ENCODE measurements around the gene ZNF622.

The ZNF622 gene

DNA sequence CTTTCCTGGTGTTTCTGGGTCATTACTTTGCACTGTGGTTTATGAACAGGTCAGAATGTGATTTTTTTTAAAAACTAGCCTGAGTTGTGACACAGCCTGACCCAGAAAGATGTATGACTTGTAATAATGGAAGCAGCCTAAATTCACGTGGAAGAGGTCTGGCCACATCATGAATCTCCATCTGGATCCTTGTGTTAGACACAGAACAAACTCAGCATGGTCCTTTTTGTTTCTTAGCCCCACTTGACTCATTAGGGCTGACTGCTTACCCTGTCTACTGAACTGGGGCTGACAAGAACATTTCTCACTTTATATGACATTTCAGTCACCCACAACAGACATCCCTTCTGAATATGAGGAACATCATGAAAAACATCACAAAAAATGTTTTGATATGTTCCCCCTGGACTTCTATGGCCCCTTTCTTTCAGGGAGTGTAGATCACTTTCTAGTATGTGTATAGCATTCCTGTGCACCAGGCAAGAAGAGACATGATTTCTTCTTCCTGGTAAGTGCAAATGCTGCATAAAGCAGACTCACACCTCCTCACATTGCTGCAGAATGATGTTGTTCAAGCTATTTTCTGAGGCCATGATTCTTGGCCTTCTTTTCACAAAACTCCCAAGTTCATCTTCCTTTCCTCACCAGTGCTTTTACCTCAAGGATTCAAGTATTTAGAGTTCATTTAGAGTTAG is 52.3 kb downstream of the ZNF622 start:
- TF ChIP-seq, protein P1, sequence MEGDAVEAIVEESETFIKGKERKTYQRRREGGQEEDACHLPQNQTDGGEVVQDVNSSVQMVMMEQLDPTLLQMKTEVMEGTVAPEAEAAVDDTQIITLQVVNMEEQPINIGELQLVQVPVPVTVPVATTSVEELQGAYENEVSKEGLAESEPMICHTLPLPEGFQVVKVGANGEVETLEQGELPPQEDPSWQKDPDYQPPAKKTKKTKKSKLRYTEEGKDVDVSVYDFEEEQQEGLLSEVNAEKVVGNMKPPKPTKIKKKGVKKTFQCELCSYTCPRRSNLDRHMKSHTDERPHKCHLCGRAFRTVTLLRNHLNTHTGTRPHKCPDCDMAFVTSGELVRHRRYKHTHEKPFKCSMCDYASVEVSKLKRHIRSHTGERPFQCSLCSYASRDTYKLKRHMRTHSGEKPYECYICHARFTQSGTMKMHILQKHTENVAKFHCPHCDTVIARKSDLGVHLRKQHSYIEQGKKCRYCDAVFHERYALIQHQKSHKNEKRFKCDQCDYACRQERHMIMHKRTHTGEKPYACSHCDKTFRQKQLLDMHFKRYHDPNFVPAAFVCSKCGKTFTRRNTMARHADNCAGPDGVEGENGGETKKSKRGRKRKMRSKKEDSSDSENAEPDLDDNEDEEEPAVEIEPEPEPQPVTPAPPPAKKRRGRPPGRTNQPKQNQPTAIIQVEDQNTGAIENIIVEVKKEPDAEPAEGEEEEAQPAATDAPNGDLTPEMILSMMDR (IDR thresholded peaks at IDR 0.05; ENCODE audit: borderline replicate concordance, insufficient read depth, low read depth, low read length): no peak

DNA sequence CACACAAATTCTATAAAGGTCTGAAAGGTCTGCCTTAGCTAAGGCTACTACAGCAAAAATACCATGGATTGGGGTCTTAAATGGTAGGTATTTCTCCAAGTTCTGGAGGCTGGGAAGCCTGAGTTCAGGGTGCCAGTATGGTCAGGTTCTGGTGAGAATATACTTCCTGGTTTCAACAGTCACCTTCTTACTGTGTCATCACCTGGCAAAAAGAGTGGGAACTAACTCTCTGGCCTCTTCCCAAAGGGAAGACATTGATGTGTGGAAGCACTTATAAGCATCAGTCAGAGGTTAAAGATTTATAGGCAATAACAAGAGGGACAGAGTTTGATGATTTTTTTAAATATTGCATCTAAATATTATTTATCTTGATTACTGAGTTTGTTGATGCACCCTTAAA is 53.0 kb downstream of the ZNF622 start:
- no peak overlapping the region for H3K4me3 ChIP-seq (ENCODE audit: low read depth, low read length)
- TF ChIP-seq, protein P1 (IDR thresholded peaks at IDR 0.05; ENCODE audit: borderline replicate concordance, insufficient read depth, low read depth, low read length): no peak

More for the DNA sequence above, 52.3 kb downstream of the ZNF622 start:
- H3K4me3 ChIP-seq (ENCODE audit: low read depth, low read length): no peak overlapping the region

DNA sequence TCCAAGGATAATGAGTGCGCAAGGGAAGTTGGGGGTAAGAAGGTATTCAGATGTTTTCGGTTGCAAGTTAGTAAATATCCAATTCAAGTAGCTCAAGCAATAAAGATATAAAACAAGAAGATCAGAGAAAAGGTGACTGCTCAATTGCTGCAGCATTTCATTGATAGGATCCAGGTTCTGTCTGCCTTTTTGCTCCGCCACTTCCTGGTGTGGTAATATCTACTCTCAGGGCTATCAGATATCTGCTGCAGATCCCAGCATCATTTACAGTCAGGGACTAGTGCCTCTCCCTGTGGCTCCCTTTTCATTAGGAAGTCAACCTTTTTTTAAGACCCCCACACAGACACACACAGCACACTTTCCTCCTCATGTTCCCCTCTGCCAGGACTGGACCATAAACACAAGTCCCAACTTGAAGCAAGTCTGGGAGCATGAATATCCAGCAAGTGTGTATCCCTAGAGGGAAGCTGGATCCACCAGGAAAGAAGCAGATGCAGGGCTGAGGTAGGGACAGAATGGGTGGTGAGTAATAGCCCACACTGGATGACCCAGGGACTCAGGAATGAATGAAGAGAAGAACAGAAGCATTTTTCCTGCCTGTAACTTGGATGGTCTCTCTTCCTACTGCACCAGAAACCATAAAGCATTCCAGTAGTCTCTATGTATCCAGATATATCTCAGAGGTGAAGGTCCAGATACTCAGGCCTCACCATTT is 53.7 kb downstream of the ZNF622 start:
- no peak overlapping the region for H3K4me3 ChIP-seq (ENCODE audit: low read depth, low read length)
- TF ChIP-seq, protein P1 (IDR thresholded peaks at IDR 0.05; ENCODE audit: borderline replicate concordance, insufficient read depth, low read depth, low read length): no peak

DNA sequence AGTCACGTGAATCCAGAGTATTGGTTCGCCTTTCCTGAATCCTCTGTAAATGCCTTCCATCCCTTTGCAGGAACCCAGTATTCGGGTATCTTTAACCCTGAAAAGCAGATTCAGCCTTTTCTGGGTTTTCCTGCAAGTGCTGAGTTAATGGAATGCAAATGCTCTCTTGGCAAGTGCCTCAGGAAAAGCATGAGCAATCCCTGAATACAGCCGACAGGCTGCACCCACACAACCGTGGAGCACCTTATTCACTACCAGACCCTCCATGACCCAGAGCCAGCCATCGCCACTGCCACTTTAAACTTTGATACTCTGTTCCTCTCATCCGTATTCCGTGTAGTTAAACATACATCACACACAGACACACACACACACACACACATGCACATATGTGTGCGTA is 54.4 kb downstream of the ZNF622 start:
- no peak overlapping the region for H3K4me3 ChIP-seq (ENCODE audit: low read depth, low read length)
- TF ChIP-seq, protein P1 (IDR thresholded peaks at IDR 0.05; ENCODE audit: borderline replicate concordance, insufficient read depth, low read depth, low read length): no peak

DNA sequence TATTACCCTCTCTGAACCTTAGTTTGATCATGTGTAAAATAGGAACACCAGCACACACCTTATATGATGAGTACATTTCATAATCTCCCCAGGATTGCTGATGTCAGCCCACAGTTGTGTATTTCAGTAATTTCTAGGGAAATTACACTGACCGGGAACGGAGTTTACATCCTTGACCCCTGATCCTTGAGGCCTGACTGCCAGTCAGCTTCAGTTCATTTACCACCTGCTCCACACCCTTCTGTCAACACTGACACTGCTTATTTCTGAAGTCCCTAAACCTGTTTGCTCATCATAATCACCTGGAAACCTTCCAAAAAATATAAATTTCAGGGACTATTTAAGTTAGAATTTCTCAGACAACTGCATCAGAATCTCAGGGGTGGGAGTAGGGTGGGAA is 55.3 kb downstream of the ZNF622 start:
- TF ChIP-seq, protein P1 (IDR thresholded peaks at IDR 0.05; ENCODE audit: borderline replicate concordance, insufficient read depth, low read depth, low read length): no peak
- H3K4me3 ChIP-seq (ENCODE audit: low read depth, low read length): no peak overlapping the region

DNA sequence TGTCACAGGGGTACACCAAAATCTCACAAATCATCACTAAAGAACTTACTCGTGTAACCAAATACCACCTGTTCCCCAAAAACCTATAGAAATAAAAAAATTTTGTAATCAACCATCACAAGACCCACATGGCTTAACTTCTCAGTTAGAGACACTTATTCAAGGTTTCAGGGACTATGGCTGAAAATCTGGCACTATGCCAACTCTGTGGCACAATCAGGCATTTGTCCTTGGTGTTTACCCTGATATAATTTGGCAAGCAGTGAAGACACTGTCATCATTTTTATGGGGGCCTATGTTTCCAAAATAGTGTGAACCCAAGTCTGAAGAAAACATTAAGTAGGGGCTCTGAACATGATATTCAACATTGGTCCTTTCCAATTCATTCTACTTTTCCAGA is 59.0 kb downstream of the ZNF622 start:
- H3K4me3 ChIP-seq (ENCODE audit: low read depth, low read length): no peak overlapping the region

More for the DNA sequence above, 59.0 kb downstream of the ZNF622 start:
- TF ChIP-seq, protein P1 (IDR thresholded peaks at IDR 0.05; ENCODE audit: borderline replicate concordance, insufficient read depth, low read depth, low read length): no peak
